Jurkat, Clone E6-1 (cell line): ENCODE results near the gene HNRNPK.
A peak's percentile ranks its signal among the peaks of the same experiment; 100 is the strongest.

ENCODE experiments used
- DNase-seq: peaks from one replicate; pipeline ENCODE4 v3.0.0-alpha.2; 2011; ENCODE audit warnings: low read depth, low spot score
- H3K4me3 ChIP-seq: 2 replicates; pipeline ENCODE4 v1.5.1; 2011; ENCODE audit warnings: mild to moderate bottlenecking, low read length, control low read depth, moderate library complexity

The HNRNPK gene

DNA sequence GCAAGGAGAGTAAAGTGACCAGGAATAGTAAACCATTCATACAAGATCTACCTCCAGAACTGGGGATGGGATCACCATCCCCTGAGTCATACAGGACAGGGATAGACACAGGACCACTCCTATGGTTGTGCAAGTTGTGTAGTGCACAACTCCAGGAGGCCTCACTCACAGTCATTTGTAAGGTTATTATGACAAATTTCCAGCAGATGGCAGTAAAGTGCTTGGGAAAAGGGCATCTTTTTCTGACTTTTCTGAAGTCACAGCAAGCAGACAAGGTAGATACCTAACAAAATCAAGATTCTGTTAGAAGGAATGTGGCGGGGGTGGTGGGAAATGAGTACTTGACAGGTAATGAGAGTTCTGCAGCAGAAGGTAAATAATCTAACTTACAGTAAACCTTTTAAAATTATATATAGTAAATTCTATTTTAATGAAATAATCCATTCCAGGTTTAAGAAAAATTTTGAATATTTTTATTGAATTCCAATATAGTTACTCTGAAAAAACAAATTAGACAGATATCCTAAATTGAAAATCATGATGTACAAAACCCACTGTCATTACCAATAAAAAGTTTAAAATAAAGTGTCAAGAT, 42.1 kb downstream of the HNRNPK start:
- no peak overlapping the region for H3K4me3 ChIP-seq
- DNase-seq = peak; percentile 70

DNA sequence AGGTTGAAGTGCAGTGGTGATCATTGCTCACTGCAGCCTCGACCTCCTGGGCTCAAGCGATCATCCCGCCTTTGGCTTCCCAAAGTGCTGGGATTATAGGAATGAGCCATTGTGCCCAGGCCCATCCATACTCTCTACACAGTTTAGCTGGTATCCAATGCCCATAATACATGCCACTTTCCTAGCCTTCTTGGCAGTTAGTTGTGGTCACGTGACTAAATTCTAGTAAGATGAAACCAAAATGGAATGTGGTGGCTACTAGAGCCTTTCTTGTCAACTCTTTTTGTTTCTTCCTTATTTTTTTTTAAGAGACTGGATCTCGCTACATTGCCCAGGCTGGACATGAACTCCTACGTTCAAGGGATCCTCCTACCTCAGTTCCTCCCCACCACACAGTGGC, 43.5 kb downstream of the HNRNPK start:
- H3K4me3 ChIP-seq = no peak overlapping the region
- no peak for DNase-seq

DNA sequence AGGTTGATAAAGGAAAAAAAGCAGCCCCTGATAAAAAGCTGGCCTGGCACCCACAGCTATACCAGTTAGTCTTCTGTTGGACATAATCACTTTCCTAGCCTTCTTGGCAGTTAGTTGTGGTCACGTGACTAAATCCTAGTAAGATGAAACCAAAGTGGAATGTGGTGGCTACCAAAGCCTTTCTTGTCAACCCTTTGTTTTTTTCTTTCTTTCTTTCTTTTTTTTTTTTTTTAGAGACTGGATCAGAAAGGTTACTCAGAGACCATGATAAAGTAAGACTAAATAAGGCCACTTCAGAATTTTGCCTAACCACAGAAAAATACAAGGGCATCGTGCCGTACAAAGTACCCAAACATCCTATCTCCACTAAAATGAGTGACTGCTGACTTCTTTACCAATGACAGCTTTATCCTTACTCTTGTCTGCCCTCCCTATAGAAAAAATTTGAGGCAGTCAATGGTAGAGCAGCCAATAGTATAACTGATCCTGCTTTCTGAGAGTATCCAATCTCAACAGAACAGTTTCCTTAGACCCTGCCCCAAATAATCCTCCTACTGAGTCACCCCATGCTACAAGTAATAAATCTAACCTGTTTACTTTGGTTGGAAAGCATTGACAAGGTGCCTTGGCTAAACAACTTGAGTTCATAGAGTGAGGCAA, 44.6 kb downstream of the HNRNPK start:
- H3K4me3 ChIP-seq = no peak overlapping the region
- DNase-seq = no peak

DNA sequence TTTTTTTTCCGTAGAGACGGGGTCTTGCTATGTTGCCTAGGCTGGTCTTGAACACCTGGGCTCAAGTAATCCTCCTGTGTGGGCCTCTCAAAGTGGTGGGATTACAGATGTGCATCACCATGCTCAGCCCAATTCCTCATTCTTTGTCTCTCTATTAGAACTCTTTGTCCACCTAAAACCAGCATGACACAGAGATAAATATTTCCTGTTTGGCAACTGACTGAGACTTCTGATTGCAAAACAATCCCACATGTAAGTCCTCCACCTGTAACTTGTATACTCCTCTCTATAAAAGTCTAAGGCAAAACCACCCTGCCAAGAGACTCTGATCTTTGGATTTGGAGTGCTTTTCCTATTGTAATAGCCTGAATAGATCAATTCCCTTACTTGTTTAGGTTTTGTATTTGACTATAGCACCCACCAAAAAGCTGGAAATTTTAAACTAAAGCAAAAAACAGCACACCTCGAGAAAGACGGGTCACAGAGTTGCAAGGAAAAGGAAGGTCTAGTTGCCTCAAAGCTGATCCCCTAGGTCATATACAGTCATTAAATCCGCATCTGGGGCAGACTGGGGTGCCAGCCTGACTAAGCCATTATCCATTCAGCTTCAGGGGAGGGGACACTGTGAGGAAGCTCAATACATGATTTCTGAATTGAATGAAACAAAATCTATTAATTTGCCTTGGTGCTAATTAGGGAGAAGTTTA, 45.3 kb downstream of the HNRNPK start:
- DNase-seq = no peak
- H3K4me3 ChIP-seq = no peak overlapping the region

DNA sequence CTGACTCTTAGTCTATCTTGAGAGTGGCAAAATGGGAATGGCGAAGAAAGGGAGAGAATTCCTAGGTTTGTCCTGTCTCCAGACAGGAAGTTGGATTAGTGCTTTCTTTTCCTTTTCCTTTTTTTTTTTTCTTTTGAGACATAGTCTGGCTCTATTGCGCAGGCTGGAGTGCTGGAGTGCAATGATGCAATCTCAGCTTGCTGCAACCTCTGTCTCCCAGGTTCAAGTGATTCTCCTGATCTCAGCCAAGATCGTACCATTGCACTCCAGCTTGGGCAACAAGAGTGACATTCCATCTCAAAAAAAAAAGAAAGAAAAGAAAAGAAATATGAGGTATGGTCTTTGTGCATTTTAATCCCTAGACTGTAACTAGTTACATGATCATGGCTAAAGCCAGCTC, 46.2 kb downstream of the HNRNPK start:
- no peak overlapping the region for H3K4me3 ChIP-seq

DNA sequence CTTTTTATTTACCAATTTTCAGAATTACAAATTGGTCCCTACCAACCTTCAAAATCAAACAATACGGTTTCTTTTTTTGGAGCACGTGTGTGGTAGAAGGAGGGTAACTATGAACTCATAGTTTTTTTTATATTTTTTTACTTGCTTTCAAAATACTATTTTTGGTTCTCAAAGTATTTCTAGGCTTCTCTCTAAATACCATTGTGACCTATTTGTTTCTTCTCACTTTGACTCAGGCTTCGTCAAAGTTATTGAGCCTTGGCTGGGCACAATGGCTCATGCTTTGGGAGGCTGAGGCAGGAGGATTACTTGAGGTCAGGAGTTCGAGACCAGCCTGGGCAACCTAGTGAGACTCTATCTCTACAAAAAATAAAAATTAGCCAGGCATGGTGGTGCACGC, 47.2 kb downstream of the HNRNPK start:
- H3K4me3 ChIP-seq = no peak overlapping the region

More for the DNA sequence above, 46.2 kb downstream of the HNRNPK start:
- DNase-seq = no peak

DNA sequence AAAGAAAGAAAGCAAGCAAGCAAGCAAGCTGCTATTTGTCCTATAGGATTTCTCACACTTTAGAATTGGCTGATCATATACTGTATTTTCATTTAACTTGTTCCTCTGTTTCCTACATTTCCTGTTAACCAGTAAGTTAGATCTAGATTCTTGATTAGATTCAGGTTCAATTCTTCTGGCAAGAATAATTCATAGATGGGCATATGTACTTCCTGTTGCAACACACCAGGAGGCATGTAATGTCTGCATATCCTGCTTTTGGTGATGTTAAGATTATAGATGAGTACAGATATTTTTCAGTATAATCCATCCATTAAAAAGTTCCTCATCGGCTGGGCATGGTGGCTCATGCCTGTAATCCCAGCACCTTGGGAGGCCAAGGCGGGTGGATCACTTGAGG, 48.0 kb downstream of the HNRNPK start:
- DNase-seq = peak; percentile 41
- H3K4me3 ChIP-seq = no peak overlapping the region

More for the DNA sequence above, 47.2 kb downstream of the HNRNPK start:
- DNase-seq = no peak

DNA sequence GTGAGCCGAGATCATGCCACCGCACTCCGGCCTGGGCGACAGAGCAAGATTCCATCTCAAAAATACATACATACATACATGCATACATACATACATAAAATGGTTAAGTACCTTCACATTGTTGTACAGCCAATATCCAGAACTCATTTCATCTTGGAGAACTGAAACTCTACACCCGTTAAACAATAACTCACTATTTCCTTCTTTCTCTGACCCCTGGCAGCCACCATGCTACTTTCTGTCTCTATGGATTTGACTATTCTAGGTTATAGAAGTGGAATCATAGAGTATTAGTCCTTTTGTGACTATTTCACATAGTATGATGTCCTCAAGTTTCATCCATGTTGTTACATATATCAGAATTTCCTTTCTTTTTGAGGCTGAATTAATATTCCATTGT, 49.1 kb downstream of the HNRNPK start:
- DNase-seq = no peak
- H3K4me3 ChIP-seq = no peak overlapping the region

DNA sequence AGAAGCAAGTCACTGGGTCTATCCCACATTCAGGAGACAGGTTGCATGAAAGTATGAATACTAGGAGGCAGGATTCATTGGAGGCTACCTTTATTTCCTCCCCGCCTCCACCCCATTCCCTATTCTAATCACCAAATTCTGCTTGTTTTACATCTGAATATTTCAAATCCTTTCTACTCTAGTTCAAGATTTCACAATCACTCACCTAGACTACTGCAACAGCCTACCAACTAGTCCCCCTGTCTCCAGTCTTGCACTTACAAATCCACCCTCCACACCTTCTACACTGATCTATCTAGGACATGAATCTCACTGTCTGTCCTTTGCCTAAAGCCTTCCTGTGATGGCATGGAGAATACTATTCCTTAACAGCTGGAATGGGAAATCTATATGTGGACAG, 52.4 kb downstream of the HNRNPK start:
- DNase-seq = no peak
- H3K4me3 ChIP-seq = no peak overlapping the region

DNA sequence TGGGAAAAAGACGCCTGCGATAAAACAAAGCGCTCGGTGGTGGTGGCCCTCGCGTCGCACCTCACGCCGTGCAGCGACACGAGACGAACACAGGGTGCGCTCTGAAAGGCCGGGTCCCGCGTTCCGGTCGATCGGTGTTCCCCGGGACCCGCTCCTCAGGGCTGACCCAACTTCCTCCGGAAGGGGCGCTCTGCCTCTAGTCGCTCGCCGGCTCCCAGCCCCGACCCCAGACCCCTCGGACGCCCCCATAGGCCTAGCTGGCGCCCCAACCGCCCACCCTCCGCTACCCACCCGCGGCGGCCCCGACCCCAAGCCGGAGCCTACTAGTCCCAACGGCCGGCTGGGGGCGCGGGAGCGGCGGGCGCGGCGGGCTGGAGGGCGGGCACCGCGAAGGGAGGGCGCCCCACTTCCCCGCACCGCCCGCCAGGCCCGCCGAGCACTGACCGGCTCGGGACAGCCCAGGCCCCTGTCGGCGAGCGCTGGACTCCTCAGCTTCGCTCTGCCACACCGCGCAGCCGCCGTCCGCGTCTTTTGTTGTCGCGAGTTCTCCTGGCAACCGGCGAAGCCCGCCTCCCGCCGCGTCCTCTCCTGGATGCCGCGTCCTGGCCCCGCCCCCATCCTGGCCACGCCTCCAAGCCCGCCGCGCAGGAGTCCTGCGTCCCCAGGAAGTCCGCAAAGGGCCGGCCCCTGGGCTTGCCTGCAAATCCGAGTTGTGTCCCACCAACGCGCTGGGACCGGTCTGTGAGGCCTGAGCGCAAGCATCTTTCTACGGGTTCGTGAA, 58.9 kb downstream of the HNRNPK start, which contains the start of gene KIF27:
Gene KIF27 (minus strand): TSS at position 506 of the 781 bp plus-strand sequence. CDS start 5,841 bp downstream, outside the sequence.
- peak within 1 kb of the TSS; percentile 54 for H3K4me3 ChIP-seq
- peak; percentile 82 for DNase-seq

DNA sequence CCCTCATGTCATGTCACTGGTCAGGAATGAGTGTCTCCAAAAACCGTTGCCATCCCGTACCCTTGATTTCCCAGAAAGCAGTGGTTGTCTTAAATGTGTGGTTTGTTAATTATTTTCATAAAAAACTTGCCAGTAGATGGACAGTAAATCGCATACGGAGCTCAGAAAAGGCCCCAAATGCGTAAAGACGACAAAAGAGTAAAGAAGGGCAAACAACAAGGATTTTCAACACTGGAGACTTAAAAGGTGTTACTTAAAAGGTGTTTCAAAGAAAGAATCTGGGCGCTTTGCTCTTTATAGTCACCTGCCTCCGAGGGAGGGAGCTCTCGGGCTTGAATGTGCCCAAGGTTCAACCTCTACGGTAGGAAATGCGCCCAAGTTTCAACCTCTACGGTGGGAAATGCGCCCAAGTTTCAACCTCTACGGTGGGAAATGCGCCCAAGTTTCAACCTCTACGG, 59.5 kb downstream of the HNRNPK start:
- DNase-seq = no peak
- peak overlapping the region; percentile 54 for H3K4me3 ChIP-seq

DNA sequence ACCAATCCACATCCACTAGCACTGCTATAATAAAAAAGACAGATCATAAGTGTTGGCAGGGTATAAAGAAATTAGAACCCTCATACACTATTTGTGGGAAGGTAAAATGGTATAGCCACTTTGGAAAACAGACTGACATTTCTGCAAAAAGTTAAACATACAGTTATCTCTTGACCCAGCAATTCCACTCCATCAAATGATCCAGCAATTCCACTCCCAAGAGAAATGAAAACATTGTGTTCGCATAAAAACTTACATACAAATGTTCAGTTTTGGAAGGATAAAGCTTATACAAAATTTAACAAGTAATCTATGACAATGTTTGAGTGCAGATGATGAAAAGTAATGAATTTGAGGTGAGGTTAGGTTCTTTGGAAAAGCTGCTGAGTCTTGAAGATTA, 60.9 kb downstream of the HNRNPK start:
- no peak overlapping the region for H3K4me3 ChIP-seq
- no peak for DNase-seq
